OCI-LY7 (cell line): Measurements from ENCODE around the gene MYL5. TPM values are rescaled to one million over a fixed set of nuclear protein-coding genes. Genes with fewer than 3 reads are reported as not detected.

Experiments used
- BruUV-seq: library from RNA; stranded (reverse); fragments of 400-500 nt; replicated peaks from 2 replicates; lab custom pipeline; 2021; lab: Mats Ljungman, UMichigan
- CTCF ChIA-PET: fragments of 300-600 bp; sonication (Branson Sonifier 250); formaldehyde crosslinking; loops from one replicate; lab custom pipeline; 2022; ENCODE audit warnings: antibody characterized with exemption; ENCODE audit not compliant: unreplicated experiment; lab: Charles Lee
- POLR2A ChIA-PET: fragments of 300-600 bp; sonication (Branson Sonifier 250); formaldehyde crosslinking; loops from one replicate; lab custom pipeline; 2022; ENCODE audit warnings: antibody characterized with exemption; lab: Charles Lee
- DNase-seq: peaks from one replicate; pipeline ENCODE4 v3.0.0-alpha.2; 2015; ENCODE audit warnings: low spot score
- H2AFZ ChIP-seq: fragments of 200-600 bp; sonication (generic), shearing (Covaris generic); 2 replicates; pipeline ENCODE4 v1.6.1; 2014; ENCODE audit warnings: mild to moderate bottlenecking, antibody characterized with exemption, low read length, moderate library complexity
- H3K27ac ChIP-seq: fragments of 200-600 bp; sonication (generic); 2 replicates; pipeline ENCODE4 v1.5.1; 2014; ENCODE audit warnings: mixed run types, low read depth, mild to moderate bottlenecking, moderate library complexity, low read length, inconsistent platforms; ENCODE audit not compliant: poor library complexity, severe bottlenecking
- H3K36me3 ChIP-seq: fragments of 200-600 bp; sonication (generic); 2 replicates; pipeline ENCODE4 v1.6.1; 2014; ENCODE audit warnings: mild to moderate bottlenecking, antibody characterized with exemption, low read length, moderate library complexity, mixed read lengths; ENCODE audit not compliant: insufficient read depth
- H3K4me1 ChIP-seq: fragments of 200-600 bp; sonication (generic); 2 replicates; pipeline ENCODE4 v1.5.1; 2014; ENCODE audit warnings: mild to moderate bottlenecking, low read length; ENCODE audit not compliant: insufficient read depth, poor library complexity, severe bottlenecking
- H3K4me2 ChIP-seq: fragments of 200-600 bp; sonication (generic); 2 replicates; pipeline ENCODE4 v1.6.1; 2014; ENCODE audit warnings: mild to moderate bottlenecking, low read length
- H3K4me3 ChIP-seq: fragments of 200-600 bp; sonication (generic); 2 replicates; pipeline ENCODE4 v1.5.1; 2014; ENCODE audit warnings: mild to moderate bottlenecking, low read depth, low read length; ENCODE audit not compliant: poor library complexity, severe bottlenecking
- H3K79me2 ChIP-seq: fragments of 200-600 bp; sonication (generic); 2 replicates; pipeline ENCODE4 v1.6.1; 2016; ENCODE audit warnings: low read depth, mild to moderate bottlenecking, low read length, moderate library complexity, mixed read lengths; ENCODE audit not compliant: insufficient read depth
- H3K9me2 ChIP-seq: fragments of 200-600 bp; sonication (generic); 2 replicates; pipeline ENCODE4 v1.6.1; 2016; ENCODE audit warnings: mild to moderate bottlenecking, low read length, mixed read lengths; ENCODE audit not compliant: insufficient read depth
- H3K9me3 ChIP-seq: fragments of 200-600 bp; sonication (generic); 2 replicates; pipeline ENCODE4 v1.6.1; 2014; ENCODE audit warnings: mild to moderate bottlenecking, mixed run types, low read length, mixed read lengths
- H4K20me1 ChIP-seq: fragments of 200-600 bp; sonication (generic); 2 replicates; pipeline ENCODE4 v1.6.1; 2014; ENCODE audit warnings: mild to moderate bottlenecking, antibody characterized with exemption, low read length, moderate library complexity, mixed read lengths; ENCODE audit not compliant: insufficient read depth
- EZH2phosphoT487 ChIP-seq: fragments of 200-600 bp; sonication (generic); IDR thresholded peaks from 2 replicates; pipeline ENCODE4 v1.6.1; 2018; ENCODE audit warnings: low read depth, borderline replicate concordance, mild to moderate bottlenecking, mixed run types, antibody characterized with exemption, low read length, moderate library complexity, mixed read lengths
- intact Hi-C: fragments of 100-400 bp; cut with micrococcal nuclease; formaldehyde crosslinking; loops from one replicate; pipeline ENCODE4 v1.10.0; 2022; ENCODE audit not compliant: unreplicated experiment
- total RNA-seq, 2 experiments: library from RNA; depleted of rRNA in 1 of 2; stranded (reverse); fragments of >200 nt in 1 of 2; shearing (Covaris generic) in 1 of 2; gene quantifications; 2 replicates each; pipeline ENCODE4 v1.2.3, GENCODE V29; 2014 to 2022
- TF ChIP-seq, protein P1 (sequence below): fragments of 200-600 bp; sonication (generic); conservative IDR thresholded peaks from 2 replicates; pipeline ENCODE4 v1.5.1; 2014; ENCODE audit warnings: mild to moderate bottlenecking, antibody characterized with exemption, low read length, moderate library complexity, mixed read lengths

Gene MYL5
- total RNA-seq, 2 experiments from 2014 or later, result 24.4 to 62.2 TPM

DNA sequence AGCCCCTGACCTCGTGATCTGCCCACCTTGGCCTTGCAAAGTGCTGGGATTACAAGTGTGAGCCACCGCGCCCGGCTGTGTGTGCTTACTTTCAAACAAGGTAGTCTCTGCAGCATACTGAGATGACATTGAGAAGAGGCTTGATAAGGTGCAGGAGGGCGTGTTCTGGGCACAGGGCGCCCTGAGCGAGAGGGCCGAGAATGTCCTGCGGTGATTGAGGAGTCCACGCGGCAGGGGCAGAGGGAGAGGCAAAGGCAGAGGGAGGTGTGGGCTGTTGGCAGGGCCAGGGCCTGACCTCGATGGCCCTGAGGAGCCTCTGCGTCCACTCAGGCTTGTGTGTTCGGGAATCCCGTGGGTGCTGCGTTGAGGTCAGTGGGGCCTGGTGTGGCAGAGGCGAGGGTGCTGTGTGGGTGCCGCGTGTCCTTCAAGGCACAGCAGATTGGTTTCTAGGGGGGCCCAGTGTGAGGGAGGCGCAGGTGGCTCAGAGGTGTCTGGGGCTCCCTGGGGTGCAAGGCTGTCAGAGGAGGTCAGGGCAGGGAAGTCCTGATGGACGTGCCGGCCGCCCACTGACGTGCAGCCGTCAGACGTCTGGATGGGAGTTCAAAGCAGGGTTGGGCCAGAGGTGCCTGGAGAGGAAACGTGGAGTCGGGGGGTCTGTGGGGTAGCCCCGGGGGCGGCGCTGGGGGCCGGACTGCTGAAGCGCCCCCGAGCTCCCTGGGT, 43.4 kb downstream of the MYL5 start:
- H4K20me1 ChIP-seq, result no peaks in the 10 kb centered on the region
- H3K4me3 ChIP-seq, result no peak overlapping the region
- no peak for TF ChIP-seq EZH2phosphoT487
- TF ChIP-seq, protein P1, sequence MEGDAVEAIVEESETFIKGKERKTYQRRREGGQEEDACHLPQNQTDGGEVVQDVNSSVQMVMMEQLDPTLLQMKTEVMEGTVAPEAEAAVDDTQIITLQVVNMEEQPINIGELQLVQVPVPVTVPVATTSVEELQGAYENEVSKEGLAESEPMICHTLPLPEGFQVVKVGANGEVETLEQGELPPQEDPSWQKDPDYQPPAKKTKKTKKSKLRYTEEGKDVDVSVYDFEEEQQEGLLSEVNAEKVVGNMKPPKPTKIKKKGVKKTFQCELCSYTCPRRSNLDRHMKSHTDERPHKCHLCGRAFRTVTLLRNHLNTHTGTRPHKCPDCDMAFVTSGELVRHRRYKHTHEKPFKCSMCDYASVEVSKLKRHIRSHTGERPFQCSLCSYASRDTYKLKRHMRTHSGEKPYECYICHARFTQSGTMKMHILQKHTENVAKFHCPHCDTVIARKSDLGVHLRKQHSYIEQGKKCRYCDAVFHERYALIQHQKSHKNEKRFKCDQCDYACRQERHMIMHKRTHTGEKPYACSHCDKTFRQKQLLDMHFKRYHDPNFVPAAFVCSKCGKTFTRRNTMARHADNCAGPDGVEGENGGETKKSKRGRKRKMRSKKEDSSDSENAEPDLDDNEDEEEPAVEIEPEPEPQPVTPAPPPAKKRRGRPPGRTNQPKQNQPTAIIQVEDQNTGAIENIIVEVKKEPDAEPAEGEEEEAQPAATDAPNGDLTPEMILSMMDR, result no peak
- no peak overlapping the region for H3K4me2 ChIP-seq
- H3K9me3 ChIP-seq, result no peaks in the 10 kb centered on the region
- H2AFZ ChIP-seq, result no peak overlapping the region
- H3K79me2 ChIP-seq, result peaks cover 14% of the 10 kb centered on the region; the same call in 1 of the 2 replicates
- H3K27ac ChIP-seq, result no peak overlapping the region
- intact Hi-C loops, result no loop called here
- H3K4me1 ChIP-seq, result no peaks in the 10 kb centered on the region
- no peaks in the 10 kb centered on the region for H3K9me2 ChIP-seq
- BruUV-seq, result no TSS peak
- no peak for DNase-seq
- ChIA-PET POLR2A (no interaction called here), CTCF (no interaction called here)
- H3K36me3 ChIP-seq, result peaks cover 36% of the 10 kb centered on the region

DNA sequence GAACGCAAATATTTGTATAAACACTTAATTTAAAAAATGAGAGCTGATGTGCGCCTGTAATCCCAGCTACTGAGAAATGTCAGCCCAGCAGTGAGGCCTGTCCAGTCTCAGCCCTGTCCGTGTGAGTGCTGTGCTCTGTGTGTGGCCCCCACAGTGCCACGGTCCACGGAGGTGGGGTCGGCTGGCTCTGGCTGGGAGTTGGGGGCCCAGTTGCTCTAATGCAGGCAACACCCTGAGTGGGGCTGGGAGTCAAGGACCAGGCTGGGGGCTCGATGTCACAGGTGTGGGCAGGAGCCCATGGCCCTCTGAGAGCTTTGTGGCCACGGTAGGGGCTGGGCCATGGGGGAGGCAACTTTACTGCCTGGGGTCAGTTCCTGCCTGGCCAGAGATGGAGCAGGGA, 44.1 kb downstream of the MYL5 start:
- H3K79me2 ChIP-seq, result peaks cover 7% of the 10 kb centered on the region; the same call in 1 of the 2 replicates
- CTCF ChIA-PET, result no interaction called here

More for the DNA sequence above, 44.1 kb downstream of the MYL5 start:
- no peak overlapping the region for H3K27ac ChIP-seq
- BruUV-seq, result no TSS peak
- peaks cover 36% of the 10 kb centered on the region for H3K36me3 ChIP-seq
- no peak for DNase-seq
- TF ChIP-seq, protein P1, result no peak
- no peak for TF ChIP-seq EZH2phosphoT487
- POLR2A ChIA-PET, result no interaction called here
- no peaks in the 10 kb centered on the region for H3K9me3 ChIP-seq
- no peak overlapping the region for H2AFZ ChIP-seq
- no peaks in the 10 kb centered on the region for H4K20me1 ChIP-seq
- H3K4me3 ChIP-seq, result no peak overlapping the region
- intact Hi-C loops, result no loop called here
- no peaks in the 10 kb centered on the region for H3K9me2 ChIP-seq
- no peaks in the 10 kb centered on the region for H3K4me1 ChIP-seq
- H3K4me2 ChIP-seq, result no peak overlapping the region
